Esophagus squamous epithelium (tissue), 4 donors: Measurements from ENCODE around the gene UNK.

Source experiments
- CTCF ChIP-seq, 6 experiments: fragments of 450-650 bp in 4 of 6; fragments of 200-600 bp in 2 of 6; sonication (generic) in 2 of 6; IDR thresholded peaks; one replicate each; pipeline ENCODE4 v1.5.1; 2016 to 2019; ENCODE audit warnings: antibody characterized with exemption in 6 of 6, mild to moderate bottlenecking in 4 of 6, moderate library complexity in 4 of 6
- POLR2A ChIP-seq, 4 donors: fragments of 450-650 bp; IDR thresholded peaks; one replicate each; pipeline ENCODE4 v1.6.1; 2017; ENCODE audit warnings: antibody characterized with exemption in 4 of 4, mild to moderate bottlenecking in 4 of 4, moderate library complexity in 3 of 4

GRCh38 chr17:75834928-75835653, 50.5 kb downstream of the UNK start:
- no peak for TF ChIP-seq CTCF (IDR thresholded peaks at IDR 0.05)
- no peak for TF ChIP-seq POLR2A (IDR thresholded peaks at IDR 0.05)
